Stomach (tissue), 4 donors: ENCODE measurements around the gene GAD2.

Experiments
- CTCF ChIP-seq, 7 experiments: fragments of 450-650 bp in 4 of 7; fragments of 200-600 bp in 3 of 7; sonication (generic) in 3 of 7; IDR thresholded peaks; one replicate each; pipeline ENCODE4 v1.5.1; 2016 to 2019; ENCODE audit warnings: antibody characterized with exemption in 7 of 7, control low read depth in 2 of 7, mild to moderate bottlenecking in 1 of 7
- EP300 ChIP-seq: sonication (generic); formaldehyde crosslinking; IDR thresholded peaks from one replicate; pipeline ENCODE4 v1.6.1; 2017; ENCODE audit warnings: antibody characterized with exemption
- POLR2A ChIP-seq, 4 donors: fragments of 450-650 bp; IDR thresholded peaks; one replicate each; pipeline ENCODE4 v1.6.1; 2016; ENCODE audit warnings: antibody characterized with exemption in 4 of 4, control low read depth in 2 of 4, mild to moderate bottlenecking in 1 of 4, moderate library complexity in 1 of 4
- POLR2AphosphoS5 ChIP-seq, 3 donors: sonication (generic); formaldehyde crosslinking; IDR thresholded peaks; one replicate each; pipeline ENCODE4 v1.6.1; 2016; ENCODE audit warnings: antibody characterized with exemption in 3 of 3

GRCh38 chr10:26336979-26337378 is 120.4 kb downstream of the GAD2 start:
- TF ChIP-seq CTCF (IDR thresholded peaks at IDR 0.05) (no peak), EP300 (no peak), POLR2A (IDR thresholded peaks at IDR 0.05) (no peak), POLR2AphosphoS5 (IDR thresholded peaks at IDR 0.05) (no peak)
